ENCODE results near the gene WDR26.

The WDR26 gene

GRCh38 chr1:224393294-224393693, 41.3 kb downstream of the WDR26 start:
- no peak for TF ChIP-seq YY1 (IDR thresholded peaks at IDR 0.05; ENCODE audit: insufficient read depth, insufficient read length)
- no peak for TF ChIP-seq SUZ12 (IDR thresholded peaks at IDR 0.05; ENCODE audit: extremely low read depth, insufficient read depth, insufficient read length)
- no peak for TF ChIP-seq ZNF274 (IDR thresholded peaks at IDR 0.05; ENCODE audit: low read depth, low read length)
- Histone ChIP-seq H3K9me3 (ENCODE audit: insufficient read depth, low read length) (no peaks in the 10 kb centered on the region), H3K36me3 (ENCODE audit: insufficient read depth, insufficient read length, low read length) (peaks cover 93% of the 10 kb centered on the region), H3K4me1 (ENCODE audit: insufficient read depth, insufficient read length) (no peaks in the 10 kb centered on the region), H3K27me3 (ENCODE audit: insufficient read depth, insufficient read length) (no peaks in the 10 kb centered on the region), H3K4me3 (ENCODE audit: insufficient read length, low read depth) (no peak overlapping the region), H3K9ac (ENCODE audit: insufficient read length, low read depth) (no peak overlapping the region)
- DNase-seq (ENCODE audit: low read depth, low spot score): no peak

- Histone ChIP-seq H3K9me3 (ENCODE audit: insufficient read depth, low read length) (no peaks in the 10 kb centered on the region), H3K36me3 (ENCODE audit: insufficient read depth, insufficient read length, low read length) (peaks cover 93% of the 10 kb centered on the region)
Measured at GRCh38 chr1:224392411-224393249, 42.0 kb downstream of the WDR26 start.

GRCh38 chr1:224390517-224390916, 44.1 kb downstream of the WDR26 start:
- Histone ChIP-seq H3K9ac (ENCODE audit: insufficient read length, low read depth) (no peak overlapping the region), H3K4me3 (ENCODE audit: insufficient read length, low read depth) (no peak overlapping the region), H3K4me1 (ENCODE audit: insufficient read depth, insufficient read length) (no peaks in the 10 kb centered on the region), H3K27me3 (ENCODE audit: insufficient read depth, insufficient read length) (no peaks in the 10 kb centered on the region), H3K9me3 (ENCODE audit: insufficient read depth, low read length) (no peaks in the 10 kb centered on the region), H3K36me3 (ENCODE audit: insufficient read depth, insufficient read length, low read length) (peaks cover 91% of the 10 kb centered on the region)
- no peak for DNase-seq (ENCODE audit: low read depth, low spot score)
- TF ChIP-seq YY1 (IDR thresholded peaks at IDR 0.05; ENCODE audit: insufficient read depth, insufficient read length): no peak

More at GRCh38 chr1:224392411-224393249, 42.0 kb downstream of the WDR26 start:
- no peak for DNase-seq (ENCODE audit: low read depth, low spot score)
- Histone ChIP-seq H3K9ac (ENCODE audit: insufficient read length, low read depth) (no peak overlapping the region), H3K27me3 (ENCODE audit: insufficient read depth, insufficient read length) (no peaks in the 10 kb centered on the region), H3K4me1 (ENCODE audit: insufficient read depth, insufficient read length) (no peaks in the 10 kb centered on the region), H3K4me3 (ENCODE audit: insufficient read length, low read depth) (no peak overlapping the region)
- TF ChIP-seq YY1 (IDR thresholded peaks at IDR 0.05; ENCODE audit: insufficient read depth, insufficient read length) (no peak), SUZ12 (IDR thresholded peaks at IDR 0.05; ENCODE audit: extremely low read depth, insufficient read depth, insufficient read length) (no peak), ZNF274 (IDR thresholded peaks at IDR 0.05; ENCODE audit: low read depth, low read length) (no peak)

GRCh38 chr1:224387943-224388342, 46.7 kb downstream of the WDR26 start:
- Histone ChIP-seq H3K27me3 (ENCODE audit: insufficient read depth, insufficient read length) (no peaks in the 10 kb centered on the region), H3K36me3 (ENCODE audit: insufficient read depth, insufficient read length, low read length) (peaks cover 67% of the 10 kb centered on the region), H3K9me3 (ENCODE audit: insufficient read depth, low read length) (no peaks in the 10 kb centered on the region), H3K9ac (ENCODE audit: insufficient read length, low read depth) (no peak overlapping the region), H3K4me3 (ENCODE audit: insufficient read length, low read depth) (no peak overlapping the region), H3K4me1 (ENCODE audit: insufficient read depth, insufficient read length) (no peaks in the 10 kb centered on the region)
- TF ChIP-seq SUZ12 (IDR thresholded peaks at IDR 0.05; ENCODE audit: extremely low read depth, insufficient read depth, insufficient read length) (no peak), ZNF274 (IDR thresholded peaks at IDR 0.05; ENCODE audit: low read depth, low read length) (no peak), YY1 (IDR thresholded peaks at IDR 0.05; ENCODE audit: insufficient read depth, insufficient read length) (no peak)
- DNase-seq (ENCODE audit: low read depth, low spot score): no peak

GRCh38 chr1:224387302-224387912, 47.2 kb downstream of the WDR26 start:
- no peak for DNase-seq (ENCODE audit: low read depth, low spot score)
- TF ChIP-seq ZNF274 (IDR thresholded peaks at IDR 0.05; ENCODE audit: low read depth, low read length) (no peak), YY1 (IDR thresholded peaks at IDR 0.05; ENCODE audit: insufficient read depth, insufficient read length) (no peak), SUZ12 (IDR thresholded peaks at IDR 0.05; ENCODE audit: extremely low read depth, insufficient read depth, insufficient read length) (no peak)
- peaks cover 62% of the 10 kb centered on the region for H3K36me3 ChIP-seq (ENCODE audit: insufficient read depth, insufficient read length, low read length)
- H3K9me3 ChIP-seq (ENCODE audit: insufficient read depth, low read length): no peaks in the 10 kb centered on the region
- H3K4me3 ChIP-seq (ENCODE audit: insufficient read length, low read depth): no peak overlapping the region
- H3K4me1 ChIP-seq (ENCODE audit: insufficient read depth, insufficient read length): no peaks in the 10 kb centered on the region
- H3K27me3 ChIP-seq (ENCODE audit: insufficient read depth, insufficient read length): no peaks in the 10 kb centered on the region
- H3K9ac ChIP-seq (ENCODE audit: insufficient read length, low read depth): no peak overlapping the region

GRCh38 chr1:224383218-224383617, 51.4 kb downstream of the WDR26 start:
- H3K36me3 ChIP-seq (ENCODE audit: insufficient read depth, insufficient read length, low read length): peaks cover 33% of the 10 kb centered on the region
- DNase-seq (ENCODE audit: low read depth, low spot score): no peak
- no peak overlapping the region for H3K9ac ChIP-seq (ENCODE audit: insufficient read length, low read depth)
- no peak for TF ChIP-seq YY1 (IDR thresholded peaks at IDR 0.05; ENCODE audit: insufficient read depth, insufficient read length)
- TF ChIP-seq ZNF274 (IDR thresholded peaks at IDR 0.05; ENCODE audit: low read depth, low read length): no peak
- TF ChIP-seq SUZ12 (IDR thresholded peaks at IDR 0.05; ENCODE audit: extremely low read depth, insufficient read depth, insufficient read length): no peak
- no peak overlapping the region for H3K4me3 ChIP-seq (ENCODE audit: insufficient read length, low read depth)
- H3K9me3 ChIP-seq (ENCODE audit: insufficient read depth, low read length): no peaks in the 10 kb centered on the region
- H3K4me1 ChIP-seq (ENCODE audit: insufficient read depth, insufficient read length): no peaks in the 10 kb centered on the region
- no peaks in the 10 kb centered on the region for H3K27me3 ChIP-seq (ENCODE audit: insufficient read depth, insufficient read length)

GRCh38 chr1:224381880-224382548, 52.6 kb downstream of the WDR26 start:
- Histone ChIP-seq H3K27me3 (ENCODE audit: insufficient read depth, insufficient read length) (no peaks in the 10 kb centered on the region), H3K9ac (ENCODE audit: insufficient read length, low read depth) (no peak overlapping the region), H3K4me1 (ENCODE audit: insufficient read depth, insufficient read length) (no peaks in the 10 kb centered on the region), H3K36me3 (ENCODE audit: insufficient read depth, insufficient read length, low read length) (peaks cover 32% of the 10 kb centered on the region), H3K9me3 (ENCODE audit: insufficient read depth, low read length) (no peaks in the 10 kb centered on the region), H3K4me3 (ENCODE audit: insufficient read length, low read depth) (no peak overlapping the region)
- no peak for DNase-seq (ENCODE audit: low read depth, low spot score)
- TF ChIP-seq SUZ12 (IDR thresholded peaks at IDR 0.05; ENCODE audit: extremely low read depth, insufficient read depth, insufficient read length) (no peak), YY1 (IDR thresholded peaks at IDR 0.05; ENCODE audit: insufficient read depth, insufficient read length) (no peak), ZNF274 (IDR thresholded peaks at IDR 0.05; ENCODE audit: low read depth, low read length) (no peak)

Measured in NT2/D1 (cell line).